ENCODE results near the gene HEPH. TPM values are rescaled to one million over a fixed set of nuclear protein-coding genes. Genes with fewer than 3 reads are reported as not detected.

HEPH gene
- total and polyA plus RNA-seq, 2 donors (not counting 1 experiment from before 2014, with no cell fraction given) = not detected

GRCh38 chrX:66164470-66164869, 423 bp downstream of the HEPH start:
- no CpG with 5 or more reads among the region's 3 CpGs for WGBS (ENCODE audit: insufficient coverage)

DNA sequence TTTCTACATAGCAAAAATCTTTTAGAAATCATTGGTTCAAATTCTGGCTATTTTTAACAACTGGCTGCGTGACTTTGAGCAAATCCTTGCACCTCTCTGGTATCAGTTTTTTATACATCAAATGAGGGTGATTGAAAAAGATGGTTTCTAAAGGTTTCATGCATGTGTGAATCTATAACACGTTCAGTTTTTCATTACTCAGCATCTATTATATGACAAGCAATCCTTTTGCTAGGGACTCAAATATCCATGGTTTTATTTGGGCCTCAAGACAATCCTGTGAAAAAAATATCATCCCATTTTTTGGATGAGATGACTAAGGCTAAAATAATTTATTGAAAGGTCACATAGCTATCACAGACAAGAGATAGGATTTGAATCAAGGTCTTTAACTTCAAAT, 884 bp downstream of the HEPH start:
- H2AFZ ChIP-seq (ENCODE audit: insufficient read depth, low read depth, low read length, poor library complexity, severe bottlenecking) = no peak overlapping the region
- no peaks in the 10 kb centered on the region for H3K27me3 ChIP-seq (replicated peaks in 1 of 4; ENCODE audit: control extremely low read depth in 1 of 4, control insufficient read depth in 3 of 4, insufficient read depth in 4 of 4, low read length in 3 of 4)
- Mint-ChIP-seq H3K4me1 (no peaks in the 10 kb centered on the region), H3K4me3 (no peak overlapping the region), H3K27me3 (no peaks in the 10 kb centered on the region), H3K27ac (no peak overlapping the region), H3K9me3 (ENCODE audit: insufficient read depth) (no peaks in the 10 kb centered on the region)
- H3K4me3 ChIP-seq (ENCODE audit: control extremely low read depth in 1 of 5, extremely low read depth in 1 of 5, insufficient read depth in 1 of 5, low read depth in 2 of 5, low read length in 4 of 5) = no peak overlapping the region
- POLR2A ChIA-PET = no interaction called here
- no peak for ATAC-seq (ENCODE audit: low read depth)
- CTCF ChIA-PET = no interaction called here
- H3K4me1 ChIP-seq (ENCODE audit: control insufficient read depth in 2 of 2, insufficient read depth in 2 of 2, low read length in 2 of 2) = no peaks in the 10 kb centered on the region
- no peaks in the 10 kb centered on the region for H4K20me1 ChIP-seq (ENCODE audit: control insufficient read depth, insufficient read depth, low read length, poor library complexity, severe bottlenecking)
- H3K9me3 ChIP-seq (ENCODE audit: control extremely low read depth in 1 of 3, control insufficient read depth in 2 of 3, insufficient read depth in 1 of 3, low read length in 2 of 3) = no peaks in the 10 kb centered on the region
- WGBS (ENCODE audit: insufficient coverage) = no CpG with 5 or more reads among the region's 2 CpGs
- TF ChIP-seq EZH2 (IDR thresholded peaks at IDR 0.05; ENCODE audit: borderline replicate concordance, insufficient read depth, low read depth, low read length, poor library complexity, severe bottlenecking) (no peak), CTCF (IDR thresholded peaks at IDR 0.05) (no peak)
- H3K4me2 ChIP-seq (replicated peaks; ENCODE audit: low read depth, low read length, poor library complexity, severe bottlenecking) = no peak overlapping the region
- no peaks in the 10 kb centered on the region for H3K36me3 ChIP-seq (replicated peaks in 1 of 2; ENCODE audit: control extremely low read depth in 1 of 2, control insufficient read depth in 1 of 2, extremely low read depth in 1 of 2, insufficient read depth in 2 of 2, low read length in 1 of 2)
- intact Hi-C loops (cut with micrococcal nuclease) = no loop called here
- H3K27ac ChIP-seq (ENCODE audit: low read length in 2 of 2) = no peak overlapping the region
- H3K9ac ChIP-seq (ENCODE audit: low read length) = no peak overlapping the region
- no peaks in the 10 kb centered on the region for H3K79me2 ChIP-seq (ENCODE audit: control insufficient read depth, insufficient read depth, low read length)
- no peak for DNase-seq

More at GRCh38 chrX:66164470-66164869, 423 bp downstream of the HEPH start:
- Histone ChIP-seq H3K4me1 (ENCODE audit: control insufficient read depth in 2 of 2, insufficient read depth in 2 of 2, low read length in 2 of 2) (no peaks in the 10 kb centered on the region), H3K9ac (ENCODE audit: low read length) (no peak overlapping the region), H3K27ac (ENCODE audit: low read length in 2 of 2) (no peak overlapping the region), H3K36me3 (replicated peaks in 1 of 2; ENCODE audit: control extremely low read depth in 1 of 2, control insufficient read depth in 1 of 2, extremely low read depth in 1 of 2, insufficient read depth in 2 of 2, low read length in 1 of 2) (no peaks in the 10 kb centered on the region), H3K4me2 (replicated peaks; ENCODE audit: low read depth, low read length, poor library complexity, severe bottlenecking) (no peak overlapping the region), H4K20me1 (ENCODE audit: control insufficient read depth, insufficient read depth, low read length, poor library complexity, severe bottlenecking) (no peaks in the 10 kb centered on the region), H3K4me3 (ENCODE audit: control extremely low read depth in 1 of 5, extremely low read depth in 1 of 5, insufficient read depth in 1 of 5, low read depth in 2 of 5, low read length in 4 of 5) (no peak overlapping the region), H2AFZ (ENCODE audit: insufficient read depth, low read depth, low read length, poor library complexity, severe bottlenecking) (no peak overlapping the region), H3K9me3 (ENCODE audit: control extremely low read depth in 1 of 3, control insufficient read depth in 2 of 3, insufficient read depth in 1 of 3, low read length in 2 of 3) (no peaks in the 10 kb centered on the region), H3K27me3 (replicated peaks in 1 of 4; ENCODE audit: control extremely low read depth in 1 of 4, control insufficient read depth in 3 of 4, insufficient read depth in 4 of 4, low read length in 3 of 4) (no peaks in the 10 kb centered on the region), H3K79me2 (ENCODE audit: control insufficient read depth, insufficient read depth, low read length) (no peaks in the 10 kb centered on the region)
- no peak overlapping the region for H3K4me3 Mint-ChIP-seq
- H3K9me3 Mint-ChIP-seq (ENCODE audit: insufficient read depth) = no peaks in the 10 kb centered on the region
- intact Hi-C loops (cut with micrococcal nuclease) = no loop called here
- DNase-seq = no peak
- no peak for ATAC-seq (ENCODE audit: low read depth)
- ChIA-PET POLR2A (no interaction called here), CTCF (no interaction called here)
- TF ChIP-seq EZH2 (IDR thresholded peaks at IDR 0.05; ENCODE audit: borderline replicate concordance, insufficient read depth, low read depth, low read length, poor library complexity, severe bottlenecking) = no peak
- TF ChIP-seq CTCF (IDR thresholded peaks at IDR 0.05) = no peak
- H3K4me1 Mint-ChIP-seq = no peaks in the 10 kb centered on the region
- H3K27me3 Mint-ChIP-seq = no peaks in the 10 kb centered on the region
- no peak overlapping the region for H3K27ac Mint-ChIP-seq
